ENCODE measurements around the gene SCGB1D1.

DNA sequence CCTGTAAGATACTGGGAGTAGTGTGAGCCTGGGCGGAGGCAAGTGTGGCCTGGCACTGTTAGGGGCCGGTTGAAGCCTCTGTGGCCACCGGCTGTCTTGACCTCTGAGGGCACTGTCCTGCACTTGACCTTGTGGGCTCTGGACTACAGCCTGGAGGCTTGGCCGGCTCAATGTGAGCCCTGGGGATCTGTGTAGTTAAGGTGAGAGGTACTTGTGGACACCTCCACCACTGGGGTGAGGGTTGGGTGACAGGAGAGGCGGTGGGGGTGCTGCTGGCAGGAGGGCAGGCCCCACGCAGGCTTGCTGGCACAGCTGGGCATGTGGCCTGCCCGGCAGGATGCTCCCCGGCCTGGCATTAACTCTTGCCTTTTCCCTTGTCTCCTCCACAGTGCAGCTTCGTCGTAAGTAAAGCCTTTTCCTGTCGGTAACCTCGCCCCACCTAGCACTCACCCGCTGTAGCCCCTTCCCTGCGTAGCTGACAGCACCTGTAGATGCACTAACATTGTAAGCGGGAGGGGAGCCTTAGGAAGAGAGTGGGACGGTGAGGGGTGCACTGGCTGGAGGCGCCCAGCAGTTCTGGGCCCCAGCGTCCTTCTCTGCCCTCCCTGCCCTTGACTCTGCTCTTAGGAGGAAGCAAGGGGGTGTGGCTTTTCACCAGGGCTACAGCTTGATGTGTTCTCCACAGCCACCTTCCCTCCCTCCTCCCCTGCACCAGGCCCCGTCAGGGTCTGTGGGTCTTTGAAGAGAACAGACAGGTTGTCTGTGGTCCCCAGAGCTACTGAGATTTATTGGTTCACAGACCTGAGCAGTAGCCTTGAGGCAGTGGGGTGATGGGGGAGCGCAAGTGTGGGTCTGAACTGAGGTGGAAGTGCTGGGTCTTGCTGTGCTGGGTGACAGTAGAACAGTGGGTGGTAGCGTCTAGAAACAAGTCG is 48.6 kb upstream of the SCGB1D1 start:
- TF ChIP-seq SMAD3 (CRISPR knock-in tag; IDR thresholded peaks at IDR 0.05; ENCODE audit: borderline replicate concordance) (no peak), CTCF (IDR thresholded peaks at IDR 0.05) (no peak), NR3C1 (CRISPR knock-in tag; conservative IDR thresholded peaks at IDR 0.05; ENCODE audit: low read depth) (no peak), NR2C2 (CRISPR knock-in tag; IDR thresholded peaks at IDR 0.05) (no peak), NFE2L1 (CRISPR knock-in tag; IDR thresholded peaks at IDR 0.05) (no peak), USF2 (CRISPR knock-in tag; IDR thresholded peaks at IDR 0.05) (no peak), MAX (CRISPR knock-in tag; IDR thresholded peaks at IDR 0.05) (no peak), STAT6 (CRISPR knock-in tag; conservative IDR thresholded peaks at IDR 0.05; ENCODE audit: low read depth) (no peak)
- TF ChIP-seq, protein P1, sequence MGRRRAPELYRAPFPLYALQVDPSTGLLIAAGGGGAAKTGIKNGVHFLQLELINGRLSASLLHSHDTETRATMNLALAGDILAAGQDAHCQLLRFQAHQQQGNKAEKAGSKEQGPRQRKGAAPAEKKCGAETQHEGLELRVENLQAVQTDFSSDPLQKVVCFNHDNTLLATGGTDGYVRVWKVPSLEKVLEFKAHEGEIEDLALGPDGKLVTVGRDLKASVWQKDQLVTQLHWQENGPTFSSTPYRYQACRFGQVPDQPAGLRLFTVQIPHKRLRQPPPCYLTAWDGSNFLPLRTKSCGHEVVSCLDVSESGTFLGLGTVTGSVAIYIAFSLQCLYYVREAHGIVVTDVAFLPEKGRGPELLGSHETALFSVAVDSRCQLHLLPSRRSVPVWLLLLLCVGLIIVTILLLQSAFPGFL (CRISPR knock-in tag; IDR thresholded peaks at IDR 0.05; ENCODE audit: borderline replicate concordance) = no peak
- TF ChIP-seq, protein P2, sequence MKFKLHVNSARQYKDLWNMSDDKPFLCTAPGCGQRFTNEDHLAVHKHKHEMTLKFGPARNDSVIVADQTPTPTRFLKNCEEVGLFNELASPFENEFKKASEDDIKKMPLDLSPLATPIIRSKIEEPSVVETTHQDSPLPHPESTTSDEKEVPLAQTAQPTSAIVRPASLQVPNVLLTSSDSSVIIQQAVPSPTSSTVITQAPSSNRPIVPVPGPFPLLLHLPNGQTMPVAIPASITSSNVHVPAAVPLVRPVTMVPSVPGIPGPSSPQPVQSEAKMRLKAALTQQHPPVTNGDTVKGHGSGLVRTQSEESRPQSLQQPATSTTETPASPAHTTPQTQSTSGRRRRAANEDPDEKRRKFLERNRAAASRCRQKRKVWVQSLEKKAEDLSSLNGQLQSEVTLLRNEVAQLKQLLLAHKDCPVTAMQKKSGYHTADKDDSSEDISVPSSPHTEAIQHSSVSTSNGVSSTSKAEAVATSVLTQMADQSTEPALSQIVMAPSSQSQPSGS (CRISPR knock-in tag; IDR thresholded peaks at IDR 0.05; ENCODE audit: borderline replicate concordance, low read depth) = no peak

All from WTC11 (cell line).